ENCODE results near the gene EEF1AKMT2. TPM values are rescaled to one million over a fixed set of nuclear protein-coding genes. Genes with fewer than 3 reads are reported as not detected.

Gene EEF1AKMT2
- total RNA-seq, 4 donors from 2014 or later: 8.3 to 17.5 (median 12.7) TPM

GRCh38 chr10:124741281-124741921 lies 50.3 kb downstream of the EEF1AKMT2 start:
- Histone ChIP-seq H3K27ac (peak overlapping the region; percentile 93 to 95 (median 94)), H3K9me3 (no peaks in the 10 kb centered on the region), H3K4me3 (peak overlapping the region; percentile 9 to 89 (median 78)), H3K36me3 (no peaks in the 10 kb centered on the region), H3K4me1 (peaks cover 69 to 89% (median 80%) of the 10 kb centered on the region in 3 donors), H3K27me3 (no peaks in the 10 kb centered on the region)
- TF ChIP-seq CTCF (IDR thresholded peaks at IDR 0.05) (peak; percentile 76 to 98 (median 94)), POLR2A (IDR thresholded peaks at IDR 0.05) (no peak)
- intact Hi-C loops (cut with DNase I): loop anchor here (5.0 kb wide), 1 partner anchor 176 kb away; no protein-coding TSS in a partner anchor
- WGBS, 2 donors: 12 to 14% methylated on average over 13 of the region's 13 CpGs
- DNase-seq: no peak

GRCh38 chr10:124740369-124741280 lies 51.1 kb downstream of the EEF1AKMT2 start:
- H3K36me3 ChIP-seq: no peaks in the 10 kb centered on the region
- TF ChIP-seq POLR2A (IDR thresholded peaks at IDR 0.05): peak in 1 of 4 donors; percentile 4
- TF ChIP-seq CTCF (IDR thresholded peaks at IDR 0.05): no peak
- H3K4me3 ChIP-seq: peak overlapping the region; percentile 9 to 89 (median 78)
- peak overlapping the region; percentile 93 to 95 (median 94) for H3K27ac ChIP-seq
- H3K27me3 ChIP-seq: no peaks in the 10 kb centered on the region
- no peak for DNase-seq
- intact Hi-C loops (cut with DNase I): loop anchor here (5.0 kb wide), 1 partner anchor 177 kb away; no protein-coding TSS in a partner anchor
- WGBS, 2 donors: 8 to 10% methylated on average over 9 to 13 of the region's 18 CpGs
- H3K4me1 ChIP-seq: peaks cover 77 to 89% (median 80%) of the 10 kb centered on the region in 3 donors
- no peaks in the 10 kb centered on the region for H3K9me3 ChIP-seq

- no peaks in the 10 kb centered on the region for H3K36me3 ChIP-seq
- no peak for DNase-seq
- H3K4me3 ChIP-seq: peak overlapping the region in 3 of 4 donors; percentile 78 to 89 (median 79)
- intact Hi-C loops (cut with DNase I): loop anchor here (5.0 to 10.0 kb wide), 2 partner anchors 85 to 177 kb away; no protein-coding TSS in a partner anchor
- H3K27ac ChIP-seq: peak overlapping the region; percentile 93 to 95 (median 94)
- peaks cover 76 to 89% (median 77%) of the 10 kb centered on the region in 3 donors for H3K4me1 ChIP-seq
- H3K27me3 ChIP-seq: no peaks in the 10 kb centered on the region
- WGBS, 2 donors: 7 to 17% methylated on average over 7 of the region's 7 CpGs
- no peaks in the 10 kb centered on the region for H3K9me3 ChIP-seq
- no peak for TF ChIP-seq POLR2A (IDR thresholded peaks at IDR 0.05)
- no peak for TF ChIP-seq CTCF (IDR thresholded peaks at IDR 0.05)
Measured at GRCh38 chr10:124739986-124740368, 51.7 kb downstream of the EEF1AKMT2 start.

GRCh38 chr10:124739119-124739921 lies 52.4 kb downstream of the EEF1AKMT2 start:
- WGBS, 2 donors: 36 to 45% methylated on average over 12 to 13 of the region's 13 CpGs
- Histone ChIP-seq H3K27me3 (no peaks in the 10 kb centered on the region), H3K4me1 (peaks cover 77 to 90% (median 80%) of the 10 kb centered on the region in 3 donors), H3K36me3 (no peaks in the 10 kb centered on the region), H3K27ac (peak overlapping the region; percentile 93 to 95 (median 94)), H3K9me3 (no peaks in the 10 kb centered on the region), H3K4me3 (peak overlapping the region in 1 of 4 donors; percentile 89)
- TF ChIP-seq POLR2A (IDR thresholded peaks at IDR 0.05) (no peak), CTCF (IDR thresholded peaks at IDR 0.05) (no peak)
- intact Hi-C loops (cut with DNase I): loop anchor here (10.0 kb wide), 1 partner anchor 85 kb away; no protein-coding TSS in a partner anchor
- no peak for DNase-seq
